Neuron (in vitro differentiated cells): ENCODE measurements around the gene FOXA2.

Source experiments
- H2AFZ ChIP-seq: one replicate; pipeline ENCODE4 v1.6.1; 2013; ENCODE audit warnings: low read depth, mild to moderate bottlenecking, inconsistent platforms, low read length, moderate library complexity
- H3K27me3 ChIP-seq: one replicate; pipeline ENCODE4 v1.6.1; 2013; ENCODE audit warnings: low read length; ENCODE audit not compliant: insufficient read depth
- H3K36me3 ChIP-seq: one replicate; pipeline ENCODE4 v1.6.1; 2013; ENCODE audit warnings: low read length; ENCODE audit not compliant: insufficient read depth
- H3K4me1 ChIP-seq: one replicate; pipeline ENCODE4 v1.6.1; 2013; ENCODE audit warnings: low read length; ENCODE audit not compliant: insufficient read depth
- H3K4me3 ChIP-seq: 2 replicates; pipeline ENCODE4 v1.5.1; 2013; ENCODE audit warnings: mild to moderate bottlenecking, low read length, moderate library complexity
- H3K9me3 ChIP-seq: one replicate; pipeline ENCODE4 v1.6.1; 2013; ENCODE audit warnings: low read length

The FOXA2 gene

GRCh38 chr20:22581437-22582385 is 2.7 kb downstream of the FOXA2 start:
- Histone ChIP-seq H3K4me3 (no peak overlapping the region), H3K9me3 (peaks cover 5% of the 10 kb centered on the region), H3K36me3 (no peaks in the 10 kb centered on the region), H3K4me1 (no peaks in the 10 kb centered on the region), H3K27me3 (peaks cover 96% of the 10 kb centered on the region), H2AFZ (no peak overlapping the region)

- Histone ChIP-seq H3K4me1 (no peaks in the 10 kb centered on the region), H3K4me3 (no peak overlapping the region), H3K36me3 (no peaks in the 10 kb centered on the region), H3K27me3 (peaks cover 96% of the 10 kb centered on the region), H3K9me3 (no peaks in the 10 kb centered on the region), H2AFZ (no peak overlapping the region)
Observed at GRCh38 chr20:22579711-22580697, 4.4 kb downstream of the FOXA2 start.

- Histone ChIP-seq H3K36me3 (no peaks in the 10 kb centered on the region), H3K9me3 (no peaks in the 10 kb centered on the region), H3K4me3 (no peak overlapping the region), H2AFZ (no peak overlapping the region), H3K27me3 (peaks cover 95% of the 10 kb centered on the region), H3K4me1 (no peaks in the 10 kb centered on the region)
Observed at GRCh38 chr20:22579119-22579427, 5.3 kb downstream of the FOXA2 start.

GRCh38 chr20:22578221-22579118 is 5.9 kb downstream of the FOXA2 start:
- Histone ChIP-seq H3K4me3 (no peak overlapping the region), H3K36me3 (no peaks in the 10 kb centered on the region), H3K4me1 (no peaks in the 10 kb centered on the region), H3K9me3 (no peaks in the 10 kb centered on the region), H2AFZ (no peak overlapping the region), H3K27me3 (peaks cover 89% of the 10 kb centered on the region)

- Histone ChIP-seq H2AFZ (no peak overlapping the region), H3K36me3 (no peaks in the 10 kb centered on the region), H3K4me3 (no peak overlapping the region), H3K9me3 (no peaks in the 10 kb centered on the region), H3K27me3 (peaks cover 89% of the 10 kb centered on the region), H3K4me1 (no peaks in the 10 kb centered on the region)
Observed at GRCh38 chr20:22577515-22578220, 6.7 kb downstream of the FOXA2 start.

GRCh38 chr20:22576733-22577514 is 7.4 kb downstream of the FOXA2 start:
- no peaks in the 10 kb centered on the region for H3K36me3 ChIP-seq
- H3K4me1 ChIP-seq: no peaks in the 10 kb centered on the region
- H3K27me3 ChIP-seq: peaks cover 89% of the 10 kb centered on the region
- H3K9me3 ChIP-seq: no peaks in the 10 kb centered on the region
- H2AFZ ChIP-seq: no peak overlapping the region
- H3K4me3 ChIP-seq: no peak overlapping the region

GRCh38 chr20:22576273-22576672 is 8.1 kb downstream of the FOXA2 start:
- H2AFZ ChIP-seq: no peak overlapping the region
- no peak overlapping the region for H3K4me3 ChIP-seq
- H3K27me3 ChIP-seq: peaks cover 89% of the 10 kb centered on the region
- H3K9me3 ChIP-seq: no peaks in the 10 kb centered on the region
- no peaks in the 10 kb centered on the region for H3K36me3 ChIP-seq
- no peaks in the 10 kb centered on the region for H3K4me1 ChIP-seq

GRCh38 chr20:22575737-22576136 is 8.6 kb downstream of the FOXA2 start:
- no peaks in the 10 kb centered on the region for H3K9me3 ChIP-seq
- H3K4me3 ChIP-seq: no peak overlapping the region

GRCh38 chr20:22575087-22575721 is 9.2 kb downstream of the FOXA2 start:
- H3K4me3 ChIP-seq: no peak overlapping the region
- H3K9me3 ChIP-seq: no peaks in the 10 kb centered on the region
- H3K27me3 ChIP-seq: peaks cover 90% of the 10 kb centered on the region

More at GRCh38 chr20:22575737-22576136, 8.6 kb downstream of the FOXA2 start:
- Histone ChIP-seq H3K4me1 (no peaks in the 10 kb centered on the region), H3K36me3 (no peaks in the 10 kb centered on the region), H2AFZ (no peak overlapping the region), H3K27me3 (peaks cover 90% of the 10 kb centered on the region)

GRCh38 chr20:22574545-22575086 is 9.8 kb downstream of the FOXA2 start:
- no peaks in the 10 kb centered on the region for H3K4me1 ChIP-seq
- H3K9me3 ChIP-seq: no peaks in the 10 kb centered on the region
- no peaks in the 10 kb centered on the region for H3K36me3 ChIP-seq
- H2AFZ ChIP-seq: no peak overlapping the region
- H3K27me3 ChIP-seq: peaks cover 89% of the 10 kb centered on the region
- no peak overlapping the region for H3K4me3 ChIP-seq

More at GRCh38 chr20:22575087-22575721, 9.2 kb downstream of the FOXA2 start:
- Histone ChIP-seq H3K4me1 (no peaks in the 10 kb centered on the region), H2AFZ (no peak overlapping the region), H3K36me3 (no peaks in the 10 kb centered on the region)

- Histone ChIP-seq H3K4me3 (no peak overlapping the region), H3K9me3 (no peaks in the 10 kb centered on the region), H3K36me3 (no peaks in the 10 kb centered on the region), H3K27me3 (peaks cover 90% of the 10 kb centered on the region), H3K4me1 (no peaks in the 10 kb centered on the region), H2AFZ (no peak overlapping the region)
Observed at GRCh38 chr20:22572491-22572890, 11.9 kb downstream of the FOXA2 start.
